Karpas-422 (cell line): ENCODE data around the gene L3MBTL1. TPM values are rescaled to one million over a fixed set of nuclear protein-coding genes. Genes with fewer than 3 reads are reported as not detected.
A peak's percentile ranks its signal among the peaks of the same experiment; 100 is the strongest.

ENCODE experiments used
- DNase-seq: peaks from one replicate; pipeline ENCODE4 v3.0.0-alpha.2; 2015
- H2AFZ ChIP-seq: fragments of 200-600 bp; sonication (generic); 2 replicates; pipeline ENCODE4 v1.6.1; 2014; ENCODE audit warnings: antibody characterized with exemption, low read length, mixed read lengths
- H3K27ac ChIP-seq: fragments of 200-600 bp; sonication (generic); 2 replicates; pipeline ENCODE4 v1.5.1; 2014; ENCODE audit warnings: mild to moderate bottlenecking, low read length, moderate library complexity
- H3K27me3 ChIP-seq: fragments of 200-600 bp; sonication (generic); 2 replicates; pipeline ENCODE4 v1.6.1; 2014; ENCODE audit warnings: low read length, mixed read lengths
- H3K36me3 ChIP-seq: fragments of 200-600 bp; sonication (generic); 2 replicates; pipeline ENCODE4 v1.6.1; 2014; ENCODE audit warnings: low read length, mixed read lengths; ENCODE audit not compliant: insufficient read depth
- H3K4me1 ChIP-seq: fragments of 200-600 bp; sonication (generic); 2 replicates; pipeline ENCODE4 v1.6.1; 2014; ENCODE audit warnings: mild to moderate bottlenecking, low read length, mixed read lengths
- H3K4me2 ChIP-seq: fragments of 200-600 bp; sonication (generic); 2 replicates; pipeline ENCODE4 v1.6.1; 2014; ENCODE audit warnings: low read length, low read depth, mild to moderate bottlenecking; ENCODE audit not compliant: poor library complexity, severe bottlenecking
- H3K4me3 ChIP-seq: fragments of 200-600 bp; sonication (generic); 2 replicates; pipeline ENCODE4 v1.5.1; 2014; ENCODE audit warnings: mild to moderate bottlenecking, antibody characterized with exemption, low read length, mixed read lengths
- H3K79me2 ChIP-seq: fragments of 200-600 bp; sonication (generic); 2 replicates; pipeline ENCODE4 v1.6.1; 2014; ENCODE audit warnings: mild to moderate bottlenecking, low read length, mixed read lengths
- H3K9ac ChIP-seq: fragments of 200-600 bp; sonication (generic); 2 replicates; pipeline ENCODE4 v1.6.0; 2014; ENCODE audit warnings: low read length
- H3K9me2 ChIP-seq: fragments of 200-600 bp; sonication (generic), shearing (Covaris generic); replicated peaks from 2 replicates; pipeline ENCODE4 v1.6.0; 2014; ENCODE audit warnings: mild to moderate bottlenecking, low read length, moderate library complexity; ENCODE audit not compliant: insufficient read depth
- H3K9me3 ChIP-seq: fragments of 300-700, 200-600 bp; sonication (generic); 2 replicates; pipeline ENCODE4 v1.6.1; 2014; ENCODE audit warnings: low read length, mixed read lengths
- H4K20me1 ChIP-seq: fragments of 200-600 bp; sonication (generic); 2 replicates; pipeline ENCODE4 v1.6.1; 2014; ENCODE audit warnings: mild to moderate bottlenecking, antibody characterized with exemption, low read length, low read depth; ENCODE audit not compliant: insufficient read depth
- small RNA-seq: library from RNA; depleted of rRNA; stranded (forward); fragments of <200 nt; gene quantifications from one replicate; pipeline ENCODE3, GENCODE V24; 2014
- total RNA-seq: library from RNA; depleted of rRNA; stranded (reverse); fragments of >200 nt; shearing (Covaris generic); gene quantifications from 2 replicates; pipeline ENCODE4 v1.2.3, GENCODE V29; 2014; ENCODE audit warnings: low replicate concordance; rRNA removed

The L3MBTL1 gene
- total RNA-seq, 1 experiment from 2014 or later = 15.5 TPM

GRCh38 chr20:43590036-43590391, 82.5 kb downstream of the L3MBTL1 start:
- DNase-seq = no peak

GRCh38 chr20:43590392-43591303, 83.2 kb downstream of the L3MBTL1 start, which contains the start of gene IFT52:
Gene IFT52, plus strand, starts transcription at chr20:43590937. Its CDS starts 3,762 bp downstream, at chr20:43594699.
- peak within 1 kb of the TSS; percentile 90 for H2AFZ ChIP-seq
- no peaks in the 10 kb centered on the region for H3K9me2 ChIP-seq
- peak within 1 kb of the TSS; percentile 78 for H3K4me3 ChIP-seq
- H3K27me3 ChIP-seq = no peaks in the 10 kb centered on the region
- peak within 1 kb of the TSS; percentile 54 for H3K27ac ChIP-seq
- peaks cover 21% of the 10 kb centered on the region for H3K4me1 ChIP-seq
- H3K9me3 ChIP-seq = no peaks in the 10 kb centered on the region
- H3K36me3 ChIP-seq = peaks cover 6% of the 10 kb centered on the region; the same call in 1 of the 2 replicates
- H3K79me2 ChIP-seq = peaks cover 26% of the 10 kb centered on the region
- DNase-seq = peak; percentile 97
- H3K9ac ChIP-seq = peak within 1 kb of the TSS; percentile 75
- H3K4me2 ChIP-seq = peak within 1 kb of the TSS; percentile 93
- no peaks in the 10 kb centered on the region for H4K20me1 ChIP-seq

More at GRCh38 chr20:43590036-43590391, 82.5 kb downstream of the L3MBTL1 start:
- peak overlapping the region; percentile 54; the same call in 1 of the 2 replicates for H3K27ac ChIP-seq
- peaks cover 26% of the 10 kb centered on the region for H3K79me2 ChIP-seq
- no peaks in the 10 kb centered on the region for H4K20me1 ChIP-seq
- H3K4me2 ChIP-seq = peak overlapping the region; percentile 93
- no peaks in the 10 kb centered on the region for H3K9me2 ChIP-seq
- peaks cover 21% of the 10 kb centered on the region for H3K4me1 ChIP-seq
- H3K4me3 ChIP-seq = peak overlapping the region; percentile 78
- peak overlapping the region; percentile 90 for H2AFZ ChIP-seq
- no peaks in the 10 kb centered on the region for H3K27me3 ChIP-seq
- H3K9me3 ChIP-seq = no peaks in the 10 kb centered on the region
- peaks cover 5% of the 10 kb centered on the region; the same call in 1 of the 2 replicates for H3K36me3 ChIP-seq
- H3K9ac ChIP-seq = peak overlapping the region; percentile 75

Small RNA genes lying within 50 kb of the gene (small RNA-seq; reads per million reads assigned to genes)
- 0.63 reads per million, percentile 16 among the genes with 10 or more reads in this experiment for gene RNU6-1251P

Other genes starting within 250 kb of the L3MBTL1 start
- gene SRSF6, start 49.8 kb upstream of the L3MBTL1 start, total RNA-seq = 61.4 and 69.9 TPM in 2 replicates
- 0.43 TPM in 1 of 2 replicates, not detected in the other for gene SGK2, start 51.3 kb downstream of the L3MBTL1 start, total RNA-seq
- 27.7 and 34.5 TPM in 2 replicates for gene IFT52, start 83.2 kb downstream of the L3MBTL1 start, total RNA-seq
- 18.2 and 30.8 TPM in 2 replicates for gene MYBL2, start 159.4 kb downstream of the L3MBTL1 start, total RNA-seq
- gene GTSF1L, start 219.3 kb downstream of the L3MBTL1 start, total RNA-seq = not detected in 2 replicates